Activated T-cell treated with anti-CD3 and anti-CD28 coated beads, Interleukin-2, amount 50 U/mL, for 1 hour (primary cell): ENCODE data around the gene DNAJA4.

Experiments used
- DNase-seq: peaks from one replicate; pipeline ENCODE4 v3.0.0-alpha.2; 2020

DNAJA4 gene

GRCh38 chr15:78284758-78285157, 20.4 kb downstream of the DNAJA4 start:
- DNase-seq = no peak

DNA sequence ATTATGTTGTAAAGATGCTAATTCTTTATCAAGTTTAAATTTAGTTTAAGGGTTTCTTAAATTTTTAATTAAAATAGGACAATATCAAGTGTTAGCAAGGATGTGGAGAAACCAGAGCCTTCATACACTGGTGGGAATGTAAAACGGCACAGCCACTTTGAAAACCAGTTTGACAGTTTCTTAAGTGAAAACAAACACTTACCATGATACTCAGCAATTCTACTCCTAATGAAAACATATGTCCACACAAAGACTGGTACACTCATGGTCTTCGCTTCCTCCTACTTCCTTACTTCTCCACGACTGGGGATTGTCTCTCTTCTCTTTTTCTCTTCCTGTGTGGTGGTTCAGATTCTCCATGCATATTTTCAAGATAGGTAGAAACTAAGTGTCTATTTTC, 25.9 kb downstream of the DNAJA4 start:
- no peak for DNase-seq

DNA sequence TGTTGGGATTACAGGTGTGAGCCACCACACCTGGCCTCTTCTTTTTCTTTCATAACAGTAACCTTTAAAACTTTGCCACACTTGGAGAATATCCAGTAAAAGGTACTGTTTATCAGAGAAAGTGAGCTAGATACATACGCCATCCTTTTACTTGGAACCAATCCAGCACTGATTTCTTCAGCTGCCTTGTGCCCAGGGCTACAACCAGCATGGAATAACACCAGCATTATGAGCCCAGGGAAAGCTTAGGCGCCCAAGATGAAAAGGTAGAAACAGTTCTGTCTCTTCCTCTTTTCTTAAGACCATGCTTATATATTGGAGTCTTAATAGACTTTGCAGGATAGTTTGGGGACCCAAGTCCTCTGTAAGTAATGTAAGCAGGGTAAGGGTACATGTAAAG, 26.7 kb downstream of the DNAJA4 start:
- DNase-seq = no peak

DNA sequence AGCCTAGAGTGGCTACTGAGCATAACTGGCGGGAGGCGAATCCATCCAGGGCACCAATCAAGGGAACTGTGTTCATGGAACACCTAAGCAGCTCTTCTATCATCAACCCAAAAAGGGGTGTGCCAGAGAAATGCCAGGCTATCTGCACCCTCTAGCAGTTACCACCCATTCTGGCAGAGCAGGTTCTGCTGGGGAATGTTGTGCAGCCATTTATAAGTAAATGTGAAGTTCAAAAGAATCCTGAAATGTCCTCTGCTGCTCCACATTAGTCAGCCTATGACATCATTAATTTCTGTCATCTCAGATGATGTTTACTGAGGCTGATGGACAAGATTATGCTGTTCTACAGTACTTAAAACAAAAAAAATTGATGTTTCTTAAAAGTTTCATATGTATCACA, 27.3 kb downstream of the DNAJA4 start:
- DNase-seq = no peak

DNA sequence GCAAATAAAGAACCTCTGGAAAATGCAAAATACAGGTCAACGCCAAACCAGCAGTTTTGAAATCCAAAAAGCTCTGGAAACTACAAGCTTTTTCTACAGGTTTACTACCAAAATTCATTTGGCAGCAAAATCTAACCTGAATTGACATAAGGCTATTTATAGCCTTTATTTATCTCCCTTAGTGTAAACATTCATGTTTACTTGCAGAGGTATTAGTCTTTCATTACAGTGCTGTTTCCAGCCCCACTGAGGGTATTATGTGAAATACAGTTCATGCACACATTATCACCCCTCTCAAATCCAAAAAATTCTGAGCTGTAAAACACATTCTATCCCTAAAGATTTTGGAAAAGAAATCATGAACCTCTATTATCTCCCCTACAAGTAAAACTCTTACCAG, 27.9 kb downstream of the DNAJA4 start:
- no peak for DNase-seq

DNA sequence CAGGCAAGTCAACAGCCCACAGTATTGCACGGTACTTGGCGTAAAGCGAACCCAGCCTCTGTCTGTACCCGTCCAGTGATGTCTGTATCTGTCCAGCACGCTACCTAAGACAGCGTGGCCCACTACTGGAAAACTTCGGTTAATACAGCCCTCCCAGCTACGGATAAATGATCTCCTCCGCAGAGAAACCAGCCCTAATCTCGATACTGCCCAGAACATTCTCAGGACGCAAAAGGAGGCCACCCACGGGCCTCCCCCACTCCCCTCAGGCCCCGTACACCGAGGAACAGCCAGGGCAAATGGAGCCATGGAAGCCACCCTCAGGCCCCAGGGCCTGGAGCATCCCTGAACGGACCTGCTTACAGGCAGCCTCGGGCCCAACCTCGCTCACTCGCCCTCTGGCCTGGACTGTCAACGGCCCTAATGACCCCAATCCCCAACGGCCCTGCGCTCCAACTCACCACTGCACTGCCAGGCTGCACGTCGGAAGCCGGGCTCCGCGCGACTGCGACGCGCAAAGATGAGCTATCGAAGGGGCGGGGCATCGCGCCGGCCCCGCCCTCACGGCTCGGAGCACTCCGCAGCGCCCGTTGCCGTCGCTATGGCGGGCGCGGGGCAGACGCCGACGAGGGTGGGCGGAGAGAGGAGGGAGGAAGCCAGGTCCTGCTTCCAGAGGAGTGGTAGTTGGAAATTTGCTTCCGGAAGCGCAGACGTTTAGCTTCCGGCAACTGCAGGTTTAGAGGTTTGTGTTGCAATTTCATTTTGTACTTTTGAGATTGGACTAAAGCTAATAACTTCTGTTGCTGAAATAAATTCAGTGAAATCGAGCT, 35.0 kb downstream of the DNAJA4 start, which contains the start of gene SKIC8:
TSS of gene SKIC8 (minus strand) at position 509 of the 830 bp plus-strand sequence. CDS start 3,923 bp downstream, outside the sequence.
- peak; percentile 92 for DNase-seq

DNA sequence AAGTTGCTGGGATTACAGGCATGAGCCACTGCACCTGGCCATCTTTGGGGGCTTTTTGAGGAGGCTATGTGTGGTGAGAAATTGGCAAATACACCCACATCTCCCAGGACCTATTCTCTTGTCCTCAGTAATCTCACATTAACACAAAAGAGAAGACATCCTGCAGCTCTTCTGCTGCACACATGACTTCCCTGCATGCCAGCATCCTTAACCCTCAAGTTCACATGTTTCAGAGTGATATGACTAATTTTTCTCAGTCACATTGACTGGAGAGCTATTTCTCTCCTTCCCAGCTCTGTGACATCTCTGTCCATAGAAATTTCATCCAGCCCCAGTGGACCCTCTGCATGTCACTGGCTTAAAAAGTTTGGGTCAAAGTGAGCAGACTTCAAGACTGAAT, 37.0 kb downstream of the DNAJA4 start:
- no peak for DNase-seq

- DNase-seq = no peak
These were observed 37.5 kb downstream of the DNAJA4 start for GRCh38 chr15:78301828-78302227.

DNA sequence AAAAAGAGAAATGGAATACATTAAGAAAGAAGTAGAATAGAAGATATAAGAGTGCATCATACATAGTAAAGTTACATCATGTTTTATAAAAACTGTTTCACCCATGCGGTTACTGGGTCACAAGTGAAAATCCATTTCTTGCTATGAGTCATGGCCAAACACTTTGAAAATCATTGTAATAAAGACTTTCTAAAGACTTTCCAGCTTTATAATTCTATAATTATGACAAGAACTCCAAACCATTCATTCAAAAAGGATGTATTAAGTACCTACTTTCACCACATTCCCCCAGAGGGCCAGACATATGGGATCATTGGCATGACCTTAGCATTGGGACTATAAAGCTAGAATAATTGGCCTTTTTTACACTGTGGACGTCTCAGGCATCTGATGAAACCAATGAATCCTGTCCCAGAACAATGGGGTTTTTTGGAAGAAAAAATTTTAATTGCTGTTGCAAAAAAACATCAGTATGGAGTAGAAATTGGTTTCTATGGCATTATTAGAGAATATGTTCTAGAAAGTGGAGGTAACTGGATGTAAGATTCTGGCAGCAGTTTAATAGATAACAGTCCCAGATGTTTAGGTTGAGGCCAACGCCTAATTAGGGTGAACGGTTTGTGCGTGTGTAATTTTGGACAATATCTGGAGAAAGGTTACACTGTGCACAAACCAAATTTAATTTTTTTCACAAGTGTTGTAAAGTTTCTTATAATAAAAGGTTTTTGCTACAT, 38.4 kb downstream of the DNAJA4 start:
- no peak for DNase-seq

DNA sequence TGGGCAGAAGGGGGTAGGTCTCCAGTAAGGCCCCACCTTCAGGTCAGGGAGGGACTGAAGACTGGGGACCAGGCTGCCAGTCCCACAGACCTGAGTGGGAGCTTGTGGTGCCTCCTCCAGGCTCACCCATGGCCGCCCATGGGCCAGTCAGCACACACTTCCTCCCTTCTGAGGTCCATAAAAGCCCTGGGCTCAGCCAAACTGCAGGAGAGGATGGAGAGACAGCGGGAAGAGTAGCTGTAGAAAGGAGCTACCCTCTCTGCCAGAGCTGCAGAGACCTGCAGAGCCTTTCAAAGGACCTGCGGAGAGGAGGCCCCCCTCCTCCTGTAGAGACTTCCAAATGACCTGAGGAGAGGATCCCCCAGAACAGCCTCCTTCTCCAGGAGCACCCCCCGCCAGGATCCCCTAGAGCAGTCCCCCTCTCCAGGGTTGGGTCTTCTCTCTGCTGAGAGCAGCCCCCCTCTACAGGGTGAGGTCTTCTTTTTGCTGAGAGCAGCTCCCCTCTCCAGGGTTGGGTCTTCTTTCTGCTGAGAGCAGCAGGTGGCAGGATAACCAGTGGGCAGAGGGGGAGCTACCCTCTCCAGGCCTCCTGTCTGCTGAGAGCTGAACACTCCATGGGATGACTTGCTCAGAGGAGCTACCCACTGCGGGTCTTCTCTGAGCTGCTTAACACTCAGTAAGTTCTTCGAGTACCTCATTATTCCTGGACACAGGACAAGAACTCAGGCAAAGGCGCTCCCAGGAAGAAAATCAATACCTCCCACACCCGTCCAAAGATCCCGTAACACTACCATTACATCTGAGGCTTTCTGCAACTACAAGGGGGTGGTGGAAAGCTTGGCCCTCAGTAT, 40.1 kb downstream of the DNAJA4 start:
- no peak for DNase-seq

- no peak for DNase-seq
These were observed 41.9 kb downstream of the DNAJA4 start for GRCh38 chr15:78306176-78306774.

DNA sequence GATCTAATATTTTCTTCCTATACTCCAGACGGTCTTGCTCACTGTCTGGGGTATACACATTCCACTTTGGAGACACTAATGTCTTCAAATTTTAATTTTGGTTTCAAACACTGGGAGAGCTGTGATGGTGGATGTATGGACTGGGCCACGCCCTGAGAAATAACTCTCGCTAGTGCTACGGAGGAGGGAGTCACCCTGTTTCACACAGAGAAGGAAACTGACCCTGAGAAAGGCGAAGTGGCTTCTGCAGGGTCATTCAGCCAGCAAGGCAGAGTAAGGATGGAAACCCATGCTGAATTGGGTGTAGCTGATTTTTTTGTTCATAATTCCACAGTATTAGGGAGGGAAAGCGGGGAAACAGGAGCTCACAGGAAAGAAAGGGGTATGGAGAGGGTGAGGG, 43.6 kb downstream of the DNAJA4 start:
- no peak for DNase-seq

- DNase-seq = peak; percentile 51
These were observed 44.2 kb downstream of the DNAJA4 start for GRCh38 chr15:78308422-78309032.

DNA sequence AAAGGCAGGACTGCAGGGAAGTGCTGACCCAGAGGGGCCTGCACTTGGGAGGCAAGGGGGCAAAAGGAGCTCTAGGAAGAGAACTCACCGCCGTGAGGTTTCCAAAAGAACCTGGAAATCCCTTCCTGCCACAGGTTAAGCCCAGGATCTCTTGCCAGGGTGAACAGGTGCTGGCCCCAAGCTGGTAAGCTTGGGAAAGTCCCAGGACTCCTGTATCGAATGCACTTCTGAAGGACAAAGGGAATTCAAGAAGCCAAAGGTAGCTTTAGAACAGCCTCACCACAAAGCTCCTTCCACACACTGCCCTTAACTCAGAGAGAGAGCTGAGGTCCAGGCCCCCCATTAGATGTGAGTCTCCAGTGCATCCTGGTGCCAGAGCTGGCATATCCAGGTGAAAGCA, 46.9 kb downstream of the DNAJA4 start:
- no peak for DNase-seq

- no peak for DNase-seq
These were observed 48.2 kb downstream of the DNAJA4 start for GRCh38 chr15:78312536-78312935.

GRCh38 chr15:78312957-78313356, 48.6 kb downstream of the DNAJA4 start:
- no peak for DNase-seq

- no peak for DNase-seq
These were observed 49.0 kb downstream of the DNAJA4 start for GRCh38 chr15:78313383-78313782.

DNA sequence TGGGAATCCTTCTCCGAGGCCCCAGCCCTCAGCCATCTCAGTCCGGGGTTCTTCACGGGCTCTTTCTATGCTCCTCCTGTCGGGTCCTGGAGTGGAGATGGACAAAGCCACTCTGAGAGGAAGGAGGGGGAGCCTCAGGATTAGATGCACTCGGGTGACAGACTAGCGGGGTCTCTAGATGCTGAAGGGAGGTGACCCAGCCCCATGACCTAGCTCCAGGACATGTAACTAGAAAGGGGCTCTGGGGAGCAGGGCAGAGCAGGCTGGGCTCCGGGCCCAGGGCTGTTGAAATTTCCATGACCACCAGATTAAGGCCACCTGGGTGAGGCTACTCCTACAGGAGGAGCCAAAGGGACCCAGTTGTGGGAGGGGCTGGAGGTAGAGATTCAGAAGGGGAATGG, 49.8 kb downstream of the DNAJA4 start:
- no peak for DNase-seq

GRCh38 chr15:78315686-78316282, 51.4 kb downstream of the DNAJA4 start:
- no peak for DNase-seq

- DNase-seq = no peak
These were observed 52.1 kb downstream of the DNAJA4 start for GRCh38 chr15:78316283-78317083.
